ENCODE results near the gene PFN1. TPM values are rescaled to one million over a fixed set of nuclear protein-coding genes. Genes with fewer than 3 reads are reported as not detected.

The PFN1 gene
- total RNA-seq = 1,000 to 10,000 TPM; 1,929 to 1,966 TPM

DNA sequence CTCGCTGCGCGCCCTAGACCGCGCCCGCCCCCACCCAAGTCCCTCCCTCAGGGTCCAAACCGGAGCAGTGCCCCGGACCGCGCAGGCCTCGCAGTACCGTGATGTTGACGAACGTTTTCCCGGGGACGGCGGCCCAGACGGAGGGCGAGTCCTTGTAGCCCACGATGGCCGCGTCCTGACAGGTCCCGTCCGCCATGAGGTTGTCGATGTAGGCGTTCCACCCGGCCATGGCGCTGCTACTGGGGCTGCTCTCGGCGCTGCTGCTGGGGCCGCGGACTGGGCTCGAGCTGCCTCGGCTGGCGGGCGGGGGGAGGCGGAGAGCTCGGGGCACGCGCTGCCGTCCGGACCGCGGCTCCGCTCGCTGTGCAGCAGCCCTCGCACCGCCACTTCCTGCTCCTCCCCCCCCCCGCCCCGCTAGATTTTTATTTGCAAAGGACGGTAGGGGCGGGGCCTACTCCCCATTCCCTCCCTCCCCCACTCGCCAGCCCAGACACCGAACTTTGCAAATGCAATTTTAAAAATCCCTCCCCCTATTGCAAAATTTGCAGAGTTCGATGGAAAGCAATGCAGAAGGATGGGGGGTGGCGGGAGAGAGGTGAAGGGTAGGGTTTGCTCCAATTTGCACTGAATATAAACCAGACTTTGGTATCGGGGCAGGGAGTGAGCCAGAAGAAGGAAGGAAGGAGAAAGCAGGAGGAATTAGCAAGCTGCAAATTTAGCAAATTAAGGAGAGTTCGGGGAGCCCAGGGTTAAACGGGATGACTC, at the start of gene PFN1:
TSS of gene PFN1 (minus strand) at position 365 of the 765 bp plus-strand sequence. CDS start at position 229, 136 bp downstream.
- Mint-ChIP-seq H3K36me3 (peaks cover 37 to 45% of the 10 kb centered on the region in 2 donors), H3K9me3 (no peaks in the 10 kb centered on the region), H3K27ac (peak within 1 kb of the TSS; percentile 98 to 99)
- peak; percentile 80 for DNase-seq (ENCODE audit: low spot score in 2 of 2)
- peak; percentile 15 to 46 for ATAC-seq

DNA sequence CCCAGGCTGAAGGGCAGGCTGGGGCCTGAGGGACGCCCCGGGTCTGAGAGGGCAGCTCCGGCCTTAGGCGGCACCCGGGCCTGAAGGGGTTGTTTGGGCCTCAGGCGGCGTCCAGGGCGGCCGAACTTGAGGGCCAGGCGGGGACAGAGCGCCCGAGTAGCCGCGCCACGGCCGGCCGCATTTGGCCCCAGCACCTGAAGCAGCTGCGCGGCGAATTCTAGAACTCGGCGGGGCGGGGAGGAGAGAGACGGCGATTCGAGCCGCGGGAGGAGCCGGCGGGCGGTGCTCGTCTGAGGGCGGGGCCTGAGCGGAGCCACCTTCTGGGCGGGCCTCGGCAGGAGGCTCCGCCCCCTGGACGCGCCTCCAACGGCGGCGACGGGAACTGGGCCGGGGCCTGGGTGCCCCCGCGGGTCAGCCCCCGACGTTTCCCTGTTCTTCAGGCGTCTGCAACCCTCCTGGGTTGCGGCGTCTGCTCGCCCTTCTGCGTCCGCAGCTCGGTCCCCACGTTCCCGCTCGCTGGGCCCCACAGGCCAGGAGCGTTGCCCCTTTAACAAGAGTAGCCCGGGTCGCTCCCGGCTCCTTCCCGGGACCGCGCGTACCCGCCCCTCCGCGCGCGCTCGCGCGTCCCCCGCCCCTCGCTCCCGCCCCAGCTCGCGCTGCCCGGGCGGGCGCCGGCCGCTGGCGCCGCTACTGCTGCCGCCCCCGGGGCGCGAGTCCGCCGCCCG, 49.1 kb upstream of the PFN1 start, which contains the start of the genes INCA1 and KIF1C:
TSS of gene INCA1 (minus strand) at position 221 of the 725 bp plus-strand sequence. CDS start 3,085 bp downstream, outside the sequence.
TSS of gene KIF1C (plus strand) at position 649 of the 725 bp plus-strand sequence. CDS start 2,297 bp downstream, outside the sequence.
- H3K27ac Mint-ChIP-seq = peak within 1 kb of the TSS; percentile 60 to 83
- ATAC-seq = peak; percentile 94 to 97
- peak; percentile 92 to 94 for DNase-seq (ENCODE audit: low spot score in 2 of 2)
- no peaks in the 10 kb centered on the region for H3K9me3 Mint-ChIP-seq
- no peaks in the 10 kb centered on the region for H3K36me3 Mint-ChIP-seq

DNA sequence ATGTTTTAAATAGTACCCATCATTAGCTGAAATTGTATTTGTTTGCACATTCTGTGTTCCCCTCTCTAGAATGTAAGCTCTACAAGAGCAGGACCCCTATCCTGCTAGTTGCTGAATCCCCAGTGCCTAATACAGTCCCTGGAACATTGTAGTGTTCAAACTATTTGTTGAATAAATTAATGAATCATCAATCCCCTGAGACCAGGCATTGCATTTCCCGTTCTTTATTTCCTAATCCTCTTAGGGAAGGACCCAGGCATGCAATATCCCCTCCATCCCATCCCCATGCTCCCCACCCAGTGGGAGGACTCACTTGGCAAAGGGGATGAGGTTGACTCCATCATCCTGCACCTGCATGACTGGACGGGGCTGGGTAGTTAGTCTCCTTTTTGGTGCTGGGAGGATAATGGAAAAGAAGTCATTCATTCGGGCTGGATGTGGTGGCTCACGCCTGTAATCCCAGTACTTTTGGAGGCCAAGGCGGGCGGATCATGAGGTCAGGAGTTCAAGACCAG, 45.8 kb upstream of the PFN1 start:
- no peak overlapping the region for H3K27ac Mint-ChIP-seq
- no peak for ATAC-seq
- no peak for DNase-seq (ENCODE audit: low spot score in 2 of 2)
- no peaks in the 10 kb centered on the region for H3K9me3 Mint-ChIP-seq
- peaks cover 0 to 5% of the 10 kb centered on the region in 2 donors for H3K36me3 Mint-ChIP-seq

- ATAC-seq (peak in 1 of 2 donors; percentile 19), DNase-seq (ENCODE audit: low spot score in 2 of 2) (no peak)
- Mint-ChIP-seq H3K36me3 (peaks cover 5 to 12% of the 10 kb centered on the region in 2 donors), H3K27ac (peak overlapping the region; percentile 91 to 97), H3K9me3 (no peaks in the 10 kb centered on the region)
Measured at GRCh38 chr17:4987767-4988567, 39.6 kb upstream of the PFN1 start.

GRCh38 chr17:4986951-4987766, 38.8 kb upstream of the PFN1 start, which contains the start of gene CAMTA2:
Gene CAMTA2 (minus strand): TSS chr17:4987675. CDS start chr17:4986222, 1,453 bp downstream.
- Mint-ChIP-seq H3K36me3 (peaks cover 5 to 12% of the 10 kb centered on the region in 2 donors), H3K9me3 (no peaks in the 10 kb centered on the region), H3K27ac (peak within 1 kb of the TSS; percentile 91 to 97)
- ATAC-seq = peak; percentile 92 to 95
- DNase-seq (ENCODE audit: low spot score in 2 of 2) = peak; percentile 85 to 88

DNA sequence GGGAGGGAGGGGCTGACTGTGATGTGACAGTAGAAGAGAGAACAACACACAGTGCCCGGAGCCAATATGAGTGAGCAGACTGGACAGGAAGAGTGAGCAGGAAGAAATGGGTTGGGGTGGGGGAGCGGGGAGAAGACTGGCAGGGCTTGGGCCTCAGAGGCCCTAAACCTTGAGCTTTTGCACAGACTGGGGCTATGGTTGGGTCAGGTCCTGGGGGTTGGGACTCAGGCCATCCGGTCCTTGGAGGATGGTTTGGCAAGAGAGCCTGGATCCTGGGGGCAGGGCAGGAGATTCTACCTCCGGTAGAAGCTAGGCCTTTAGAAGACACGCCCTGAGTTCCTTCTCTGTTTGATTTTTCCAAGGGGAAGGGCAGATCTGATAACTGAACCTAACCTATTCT, 38.1 kb upstream of the PFN1 start:
- Mint-ChIP-seq H3K9me3 (no peaks in the 10 kb centered on the region), H3K27ac (peak overlapping the region; percentile 89 to 91), H3K36me3 (peaks cover 5 to 12% of the 10 kb centered on the region in 2 donors)
- DNase-seq (ENCODE audit: low spot score in 2 of 2) (no peak), ATAC-seq (no peak)

GRCh38 chr17:4982305-4982704, 34.0 kb upstream of the PFN1 start:
- no peak for ATAC-seq
- no peak overlapping the region for H3K27ac Mint-ChIP-seq
- no peak for DNase-seq (ENCODE audit: low spot score in 2 of 2)
- H3K36me3 Mint-ChIP-seq = peaks cover 6 to 11% of the 10 kb centered on the region in 2 donors
- no peaks in the 10 kb centered on the region for H3K9me3 Mint-ChIP-seq

- ATAC-seq (peak; percentile 88 to 90), DNase-seq (ENCODE audit: low spot score in 2 of 2) (peak in 1 of 2 donors; percentile 74)
- Mint-ChIP-seq H3K36me3 (peaks cover 6 to 11% of the 10 kb centered on the region in 2 donors), H3K9me3 (no peaks in the 10 kb centered on the region), H3K27ac (peak overlapping the region; percentile 46 to 92)
Measured at GRCh38 chr17:4980644-4981216, 32.4 kb upstream of the PFN1 start.

DNA sequence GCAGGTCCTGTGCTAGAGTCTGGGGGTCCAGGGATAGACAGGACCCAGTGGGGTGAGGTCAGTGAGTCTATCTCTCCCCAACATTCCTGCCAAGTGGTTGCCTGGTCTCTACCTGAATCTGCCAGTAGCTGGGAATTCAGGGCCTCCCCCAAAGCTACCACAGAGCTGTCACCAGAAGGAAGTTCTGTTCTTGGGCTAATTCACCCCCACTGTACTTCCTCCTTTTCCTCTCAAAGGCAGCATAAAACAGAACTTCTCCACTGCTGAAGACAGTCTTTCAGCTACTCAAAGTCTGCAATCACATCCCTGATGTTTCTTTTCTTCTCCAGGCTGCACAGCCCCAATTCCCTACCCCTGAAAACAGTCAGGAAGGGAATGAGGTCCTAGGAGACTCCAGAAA, 30.4 kb upstream of the PFN1 start:
- H3K36me3 Mint-ChIP-seq = peaks cover 6 to 11% of the 10 kb centered on the region in 2 donors
- DNase-seq (ENCODE audit: low spot score in 2 of 2) (no peak), ATAC-seq (no peak)
- H3K9me3 Mint-ChIP-seq = no peaks in the 10 kb centered on the region
- no peak overlapping the region for H3K27ac Mint-ChIP-seq

DNA sequence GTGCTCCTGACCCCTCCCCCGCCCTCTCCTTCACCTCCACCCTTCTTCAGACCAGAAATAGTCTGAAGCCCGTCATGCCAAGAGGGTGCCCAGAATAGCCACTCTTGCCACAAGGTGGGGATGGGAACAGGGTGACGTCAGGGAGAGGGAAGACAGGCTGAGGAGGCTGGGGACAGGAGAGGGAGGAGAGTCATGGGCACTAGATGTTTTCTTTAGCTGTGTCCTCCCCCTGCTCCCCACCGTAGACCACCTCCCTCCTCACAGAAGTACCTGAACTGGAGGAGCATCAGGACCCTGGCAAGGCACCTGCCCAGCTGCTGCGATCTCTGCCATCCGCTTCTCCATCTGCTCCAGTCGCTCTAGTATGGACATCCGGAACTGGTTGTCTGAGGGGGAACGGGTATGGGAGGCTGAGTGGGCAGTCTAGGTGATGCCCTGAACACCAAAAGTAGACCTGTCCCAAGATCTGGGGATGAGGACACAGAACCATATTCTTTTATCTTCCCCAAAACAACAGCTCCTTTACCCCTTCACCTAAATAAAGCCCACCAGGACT, 25.9 kb upstream of the PFN1 start:
- no peak for DNase-seq (ENCODE audit: low spot score in 2 of 2)
- H3K27ac Mint-ChIP-seq = peak overlapping the region; percentile 56 to 73
- H3K9me3 Mint-ChIP-seq = no peaks in the 10 kb centered on the region
- peaks cover 6 to 9% of the 10 kb centered on the region in 2 donors for H3K36me3 Mint-ChIP-seq
- no peak for ATAC-seq

DNA sequence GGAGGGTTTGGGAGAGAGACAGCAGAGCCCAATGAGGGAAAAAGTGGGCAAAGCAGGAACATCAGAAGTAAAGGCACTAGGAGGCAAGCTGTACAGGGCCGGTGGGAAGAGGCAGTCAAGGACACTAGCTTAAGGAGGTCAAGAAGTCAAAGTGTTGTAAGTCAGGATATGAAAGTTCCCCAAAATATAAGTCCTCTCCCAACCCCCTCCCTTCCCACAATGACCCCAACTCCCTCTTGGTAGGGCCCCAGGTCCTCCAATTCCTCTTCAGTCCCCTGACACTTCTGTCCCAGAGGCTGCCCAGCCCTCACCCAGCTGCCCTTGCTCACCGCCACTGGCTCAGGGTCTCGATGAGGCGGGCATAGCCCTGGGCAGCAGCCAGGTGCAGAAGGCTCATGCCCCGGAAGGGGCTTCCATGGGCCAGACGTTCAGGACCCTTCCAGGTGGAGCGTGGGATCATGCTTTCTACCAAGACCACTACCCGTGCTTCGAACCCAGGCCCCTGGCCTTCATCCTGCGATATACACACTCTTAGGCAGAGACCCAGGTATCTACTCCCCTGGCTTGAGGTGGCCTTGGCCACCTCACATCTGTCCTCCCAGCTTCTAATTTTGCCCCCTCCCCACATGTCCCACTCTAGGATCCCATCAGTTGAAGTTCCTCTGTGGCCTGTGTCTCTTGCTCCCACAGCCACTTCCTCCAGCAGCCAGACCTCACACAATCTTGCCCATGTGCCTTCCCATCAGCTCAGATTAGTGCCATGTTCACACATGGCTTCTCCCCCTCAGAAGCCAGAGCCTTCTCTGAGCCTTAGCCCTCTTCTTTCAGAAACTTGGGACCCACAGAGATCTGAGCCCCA, 25.2 kb upstream of the PFN1 start:
- H3K27ac Mint-ChIP-seq = peak overlapping the region; percentile 73 to 75
- H3K36me3 Mint-ChIP-seq = peaks cover 6 to 9% of the 10 kb centered on the region in 2 donors
- H3K9me3 Mint-ChIP-seq = no peaks in the 10 kb centered on the region
- DNase-seq (ENCODE audit: low spot score in 2 of 2) (no peak), ATAC-seq (no peak)

- no peak for ATAC-seq
- H3K36me3 Mint-ChIP-seq = peaks cover 6 to 9% of the 10 kb centered on the region in 2 donors
- no peak for DNase-seq (ENCODE audit: low spot score in 2 of 2)
- H3K27ac Mint-ChIP-seq = peak overlapping the region in 1 of 2 donors; percentile 73
- H3K9me3 Mint-ChIP-seq = no peaks in the 10 kb centered on the region
Measured at GRCh38 chr17:4972752-4973151, 24.4 kb upstream of the PFN1 start.

- DNase-seq (ENCODE audit: low spot score in 2 of 2) (no peak), ATAC-seq (no peak)
- H3K36me3 Mint-ChIP-seq = peaks cover 6 to 9% of the 10 kb centered on the region in 2 donors
- peak overlapping the region; percentile 32 to 73 for H3K27ac Mint-ChIP-seq
- no peaks in the 10 kb centered on the region for H3K9me3 Mint-ChIP-seq
Measured at GRCh38 chr17:4972322-4972721, 24.0 kb upstream of the PFN1 start.

- peaks cover 6 to 9% of the 10 kb centered on the region in 2 donors for H3K36me3 Mint-ChIP-seq
- DNase-seq (ENCODE audit: low spot score in 2 of 2) = no peak
- ATAC-seq = no peak
- H3K27ac Mint-ChIP-seq = peak overlapping the region; percentile 32 to 73
- no peaks in the 10 kb centered on the region for H3K9me3 Mint-ChIP-seq
Measured at GRCh38 chr17:4971826-4972225, 23.5 kb upstream of the PFN1 start.
